HUES6 (cell line): ENCODE results near the gene CFAP99.

ENCODE experiments used
- H3K27ac ChIP-seq: 2 replicates; pipeline ENCODE4 v1.7.0; 2013; ENCODE audit warnings: low read depth, mild to moderate bottlenecking, low read length, inconsistent platforms
- H3K27me3 ChIP-seq: 2 replicates; pipeline ENCODE4 v1.6.1; 2013; ENCODE audit warnings: low read length; ENCODE audit not compliant: control insufficient read depth, insufficient read depth
- H3K36me3 ChIP-seq: 2 replicates; pipeline ENCODE4 v1.6.1; 2013; ENCODE audit warnings: low read length; ENCODE audit not compliant: control insufficient read depth, insufficient read depth
- H3K4me1 ChIP-seq: 2 replicates; pipeline ENCODE4 v1.6.1; 2013; ENCODE audit warnings: low read length; ENCODE audit not compliant: control insufficient read depth, insufficient read depth
- H3K4me3 ChIP-seq: 2 replicates; pipeline ENCODE4 v1.5.1; 2013; ENCODE audit warnings: low read depth, low read length
- H3K9ac ChIP-seq: one replicate; pipeline ENCODE4 v1.6.1; 2013; ENCODE audit warnings: mild to moderate bottlenecking, low read length
- H3K9me3 ChIP-seq: 2 replicates; pipeline ENCODE4 v1.6.1; 2013; ENCODE audit warnings: low read depth, low read length; ENCODE audit not compliant: control insufficient read depth, insufficient read depth

Gene CFAP99

GRCh38 chr4:2412885-2413716, 5.7 kb upstream of the CFAP99 start:
- Histone ChIP-seq H3K36me3 (no peaks in the 10 kb centered on the region), H3K9me3 (no peaks in the 10 kb centered on the region), H3K27ac (no peak overlapping the region), H3K4me1 (peaks cover 28% of the 10 kb centered on the region), H3K27me3 (peaks cover 45% of the 10 kb centered on the region), H3K9ac (peak overlapping the region; percentile 42), H3K4me3 (peak overlapping the region; percentile 48)

DNA sequence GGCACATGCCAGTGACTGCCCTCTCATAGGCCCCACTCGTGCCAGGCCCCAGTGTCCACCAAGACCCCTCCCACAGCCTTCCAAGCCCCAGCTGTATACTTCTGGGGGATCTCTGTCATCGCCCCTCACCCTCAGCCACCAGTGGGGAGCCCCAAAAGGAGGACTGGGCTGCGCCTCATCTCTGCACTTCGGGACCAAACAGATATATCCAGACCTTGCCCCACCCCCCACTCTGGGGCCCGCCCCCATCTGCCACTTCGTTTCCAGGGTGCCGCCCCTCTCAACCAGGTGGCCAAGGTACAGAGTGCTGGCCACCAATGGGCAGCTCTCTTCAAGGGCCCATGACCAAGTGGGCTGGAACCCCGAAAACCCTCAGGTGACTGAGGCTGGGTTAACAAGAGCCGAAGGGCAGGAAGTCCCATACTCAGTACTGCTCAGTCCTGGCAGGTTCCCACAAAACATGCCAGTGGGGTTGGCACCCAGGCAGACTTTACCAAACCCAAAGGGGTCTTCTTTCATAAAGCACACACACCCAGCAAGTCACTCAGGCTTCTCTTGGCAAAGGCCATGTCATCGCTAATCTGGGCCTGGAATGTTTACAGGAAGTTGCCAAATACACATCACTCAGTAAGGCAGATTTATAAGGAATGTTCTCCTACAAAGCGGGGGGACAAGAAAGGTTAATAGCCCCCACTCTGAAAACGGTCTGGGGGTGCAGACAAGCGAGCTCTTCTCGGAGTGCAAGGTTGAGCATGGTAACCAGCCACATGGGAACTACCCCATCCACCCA, 4.7 kb upstream of the CFAP99 start:
- no peaks in the 10 kb centered on the region for H3K36me3 ChIP-seq
- peaks cover 52% of the 10 kb centered on the region for H3K27me3 ChIP-seq
- H3K9me3 ChIP-seq: no peaks in the 10 kb centered on the region
- H3K27ac ChIP-seq: no peak overlapping the region
- H3K4me1 ChIP-seq: peaks cover 28% of the 10 kb centered on the region
- H3K4me3 ChIP-seq: peak overlapping the region; percentile 48; the same call in 1 of the 2 replicates
- H3K9ac ChIP-seq: no peak overlapping the region

GRCh38 chr4:2415213-2415612, 3.5 kb upstream of the CFAP99 start:
- no peaks in the 10 kb centered on the region for H3K36me3 ChIP-seq
- no peak overlapping the region for H3K27ac ChIP-seq

GRCh38 chr4:2415881-2416563, 2.7 kb upstream of the CFAP99 start:
- Histone ChIP-seq H3K27me3 (peaks cover 72% of the 10 kb centered on the region), H3K36me3 (no peaks in the 10 kb centered on the region), H3K9me3 (no peaks in the 10 kb centered on the region), H3K4me3 (peak overlapping the region; percentile 62), H3K9ac (no peak overlapping the region), H3K27ac (no peak overlapping the region), H3K4me1 (peaks cover 33% of the 10 kb centered on the region)

More at GRCh38 chr4:2415213-2415612, 3.5 kb upstream of the CFAP99 start:
- no peak overlapping the region for H3K4me3 ChIP-seq
- no peak overlapping the region for H3K9ac ChIP-seq
- no peaks in the 10 kb centered on the region for H3K9me3 ChIP-seq
- H3K27me3 ChIP-seq: peaks cover 64% of the 10 kb centered on the region
- peaks cover 33% of the 10 kb centered on the region for H3K4me1 ChIP-seq

DNA sequence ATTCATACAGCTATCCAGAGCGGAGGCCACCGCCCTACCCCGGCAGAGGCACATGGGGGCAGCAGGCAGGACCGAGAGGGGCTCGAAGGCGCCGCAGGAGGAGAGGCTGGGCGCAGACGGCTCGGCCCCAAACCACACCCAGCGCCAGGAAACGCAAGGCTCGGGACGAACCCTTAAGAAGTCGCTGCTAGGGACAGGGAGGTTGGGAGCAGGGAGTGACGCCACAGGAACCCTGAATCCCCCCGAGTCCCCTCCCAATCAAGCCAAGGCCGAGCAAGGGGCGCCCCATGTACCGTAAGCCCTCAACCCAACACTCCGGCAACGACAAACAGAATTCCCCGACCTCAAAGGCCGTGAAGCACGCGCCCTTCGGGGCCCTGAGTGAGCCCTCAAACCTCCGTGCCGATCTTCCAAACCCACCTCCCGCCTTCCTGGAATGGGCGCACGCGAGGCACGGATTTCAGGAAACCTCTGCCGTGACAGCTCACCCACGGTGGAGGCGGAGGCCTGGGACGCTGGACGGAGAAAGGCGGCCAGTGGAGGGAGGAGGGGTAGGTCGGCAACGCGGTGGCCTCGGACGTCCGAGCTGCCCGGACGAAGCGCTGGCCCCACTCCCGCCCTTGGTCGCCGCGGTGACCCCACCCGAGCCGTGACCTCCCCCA, 2.1 kb upstream of the CFAP99 start:
- Histone ChIP-seq H3K36me3 (no peaks in the 10 kb centered on the region), H3K27me3 (peaks cover 79% of the 10 kb centered on the region)

DNA sequence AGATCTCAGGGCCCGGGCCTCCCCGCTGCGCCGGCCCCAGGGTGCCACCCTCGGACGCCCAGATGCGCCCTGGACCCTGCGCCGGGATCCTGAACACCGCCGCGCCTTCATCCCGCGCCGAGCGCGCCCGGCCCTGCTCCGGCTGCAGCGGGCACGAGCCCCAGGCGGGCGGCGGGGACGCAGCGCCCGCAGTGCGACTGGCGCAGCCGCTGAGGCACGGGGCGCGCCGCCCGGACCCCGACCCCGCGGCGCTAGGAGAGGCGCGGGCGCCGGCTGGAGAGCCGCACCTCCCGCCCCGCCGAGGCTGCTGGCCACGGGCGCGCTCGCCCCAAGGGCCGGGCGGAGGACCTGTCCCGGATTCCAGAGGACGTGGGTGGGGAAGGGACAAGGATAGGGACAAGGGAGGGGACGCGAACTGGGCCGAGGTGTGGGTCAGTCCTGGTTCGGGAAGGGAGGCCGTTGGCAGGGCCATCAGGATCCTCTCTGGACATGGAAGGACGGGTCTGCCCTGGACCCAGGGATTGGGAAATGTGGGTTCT, 1.5 kb upstream of the CFAP99 start:
- peaks cover 85% of the 10 kb centered on the region for H3K27me3 ChIP-seq

More for the DNA sequence above, 2.1 kb upstream of the CFAP99 start:
- Histone ChIP-seq H3K4me1 (peaks cover 33% of the 10 kb centered on the region), H3K9me3 (no peaks in the 10 kb centered on the region), H3K4me3 (peak overlapping the region; percentile 62), H3K27ac (no peak overlapping the region), H3K9ac (peak overlapping the region; percentile 18)

DNA sequence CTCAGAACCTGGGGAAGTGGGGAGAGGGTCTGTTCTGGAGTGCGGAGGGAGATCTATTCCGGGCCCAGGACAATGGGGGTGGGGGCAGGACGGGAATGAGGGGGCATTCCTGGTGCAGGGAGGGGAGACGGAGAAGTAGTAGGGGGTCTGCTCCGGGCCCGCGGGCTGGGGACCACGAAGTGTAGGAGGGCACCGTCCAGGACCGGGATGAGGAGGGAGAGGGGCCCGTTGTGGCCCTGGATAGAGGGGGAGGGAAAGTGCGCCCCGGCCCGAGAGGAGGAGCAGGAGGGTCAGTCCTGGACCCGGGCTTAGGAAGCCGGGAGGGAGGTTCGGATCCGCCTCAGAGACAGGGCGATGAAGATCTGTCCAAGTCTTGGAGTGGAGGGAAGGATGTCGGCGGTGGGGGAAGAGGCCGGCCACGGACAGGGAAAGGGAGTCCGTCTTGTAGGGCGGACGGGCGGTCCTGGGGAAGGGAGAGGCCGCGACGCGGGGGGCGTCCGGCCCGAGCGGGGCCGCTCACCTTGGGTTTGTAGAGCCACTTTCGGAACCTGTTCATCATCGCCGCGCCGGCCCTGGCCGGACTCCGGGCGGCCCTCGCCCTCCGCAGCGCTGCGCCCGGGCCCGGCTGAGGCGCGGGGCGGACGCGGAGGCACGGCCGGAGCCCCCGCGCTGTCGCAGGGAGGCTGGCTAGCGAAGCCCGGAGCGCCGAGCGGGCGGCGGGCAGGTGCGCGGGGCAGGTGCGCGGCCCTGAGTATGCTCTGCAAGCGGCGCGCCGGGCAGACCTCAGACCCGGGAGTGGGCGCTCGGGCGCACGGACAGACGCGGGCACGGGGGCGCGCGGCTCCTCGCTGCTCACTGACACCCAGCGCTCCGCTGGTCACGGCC, 748 bp upstream of the CFAP99 start, which contains the start of gene ZFYVE28:
Gene ZFYVE28, minus strand, starts transcription at position 881 of the 885 bp plus-strand sequence. Its CDS starts 322 bp downstream, at position 559.
- Histone ChIP-seq H3K4me3 (peak within 1 kb of the TSS; percentile 62), H3K9me3 (no peaks in the 10 kb centered on the region), H3K36me3 (no peaks in the 10 kb centered on the region), H3K27me3 (peaks cover 91% of the 10 kb centered on the region), H3K27ac (no peak within 1 kb of the TSS), H3K9ac (peak within 1 kb of the TSS; percentile 5), H3K4me1 (peaks cover 27% of the 10 kb centered on the region)

More for the DNA sequence above, 1.5 kb upstream of the CFAP99 start:
- Histone ChIP-seq H3K4me3 (peak overlapping the region; percentile 62), H3K9me3 (no peaks in the 10 kb centered on the region), H3K4me1 (peaks cover 30% of the 10 kb centered on the region), H3K27ac (no peak overlapping the region), H3K36me3 (no peaks in the 10 kb centered on the region), H3K9ac (no peak overlapping the region)

DNA sequence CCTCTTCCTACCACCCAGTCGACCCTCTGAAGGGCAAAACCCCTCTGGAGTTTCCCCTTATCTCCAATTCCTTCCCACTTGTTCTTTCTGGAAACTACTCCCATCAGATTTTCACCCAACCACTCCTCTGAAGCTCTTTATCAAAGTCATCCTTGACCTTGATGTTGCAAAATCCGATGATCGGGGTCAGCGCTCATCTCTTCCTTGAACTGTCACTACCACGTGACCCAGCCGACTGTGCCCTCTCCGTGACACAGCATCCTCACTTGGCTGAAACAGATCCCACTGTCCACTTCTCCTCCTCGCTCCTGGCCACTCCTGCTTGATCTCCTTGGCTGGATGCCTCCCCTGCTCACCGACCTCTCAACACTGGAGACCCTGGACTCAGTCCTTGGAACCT, 1.1 kb downstream of the CFAP99 start:
- Histone ChIP-seq H3K27me3 (peaks cover 81% of the 10 kb centered on the region), H3K9me3 (no peaks in the 10 kb centered on the region), H3K9ac (no peak overlapping the region), H3K4me3 (no peak overlapping the region), H3K27ac (no peak overlapping the region), H3K36me3 (no peaks in the 10 kb centered on the region), H3K4me1 (peaks cover 20% of the 10 kb centered on the region; the same call in 1 of the 2 replicates)

DNA sequence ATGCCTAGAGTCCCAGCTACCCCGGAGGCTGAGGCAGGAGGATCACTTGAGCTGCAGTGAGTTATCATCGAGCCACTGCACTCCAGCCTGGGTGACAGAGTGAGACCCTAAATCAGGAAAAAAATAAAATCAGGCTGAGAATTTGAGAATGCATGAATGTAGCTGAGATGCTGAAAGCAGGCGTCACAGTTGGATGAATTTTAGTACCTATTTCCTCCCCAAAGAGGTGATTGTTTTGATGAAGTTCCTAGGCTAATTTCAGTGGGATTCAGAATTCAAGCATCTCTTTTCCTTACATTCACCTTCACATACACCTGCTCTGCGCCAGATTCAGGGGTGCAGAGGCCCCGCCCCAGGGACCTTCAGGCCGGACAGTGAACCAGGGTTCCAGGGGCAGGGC, 3.2 kb downstream of the CFAP99 start:
- Histone ChIP-seq H3K36me3 (no peaks in the 10 kb centered on the region), H3K27me3 (peaks cover 60% of the 10 kb centered on the region), H3K9me3 (no peaks in the 10 kb centered on the region)

More for the DNA sequence above, 3.2 kb downstream of the CFAP99 start:
- Histone ChIP-seq H3K27ac (no peak overlapping the region), H3K4me1 (peaks cover 15% of the 10 kb centered on the region; the same call in 1 of the 2 replicates), H3K9ac (no peak overlapping the region), H3K4me3 (no peak overlapping the region)
